ENCODE results near the gene SLC8B1. TPM values are rescaled to one million over a fixed set of nuclear protein-coding genes. Genes with fewer than 3 reads are reported as not detected.

SLC8B1 gene
- total and polyA plus RNA-seq, 9 of the 15 experiments (the other 6 are each of a cell fraction or from before 2014, with no cell fraction given): 0.86 to 34.1 (median 18.5) TPM

- TF ChIP-seq ZNF518B (CRISPR knock-in tag; IDR thresholded peaks at IDR 0.05) (no peak), HNRNPUL1 (IDR thresholded peaks at IDR 0.05; ENCODE audit: low read length) (no peak), GTF3C2 (IDR thresholded peaks at IDR 0.05; ENCODE audit: borderline replicate concordance, extremely low read depth, insufficient read length) (no peak), FOS (IDR thresholded peaks at IDR 0.05; ENCODE audit: extremely low read depth, insufficient read length) (no peak), MAX (CRISPR knock-in tag; IDR thresholded peaks at IDR 0.05) (peak; percentile 58), ZNF263 (CRISPR knock-in tag; IDR thresholded peaks at IDR 0.05; ENCODE audit: borderline replicate concordance) (peak; percentile 29; the same call in 1 of the 2 replicates), AFF1 (IDR thresholded peaks at IDR 0.05; ENCODE audit: low read depth in 1 of 2, partially characterized antibody in 2 of 2) (no peak), ARID3A (IDR thresholded peaks at IDR 0.05; ENCODE audit: borderline replicate concordance, low read depth, low read length) (no peak), BRCA1 (IDR thresholded peaks at IDR 0.05) (no peak), BRCA1 (CRISPR knock-in tag; IDR thresholded peaks at IDR 0.05) (no peak; the same call in 1 of the 2 replicates), ZNF224 (CRISPR knock-in tag; IDR thresholded peaks at IDR 0.05) (no peak), ARNT (IDR thresholded peaks at IDR 0.05) (no peak), C11orf30 (IDR thresholded peaks at IDR 0.05; ENCODE audit: low read depth) (no peak), NCOA1 (IDR thresholded peaks at IDR 0.05; ENCODE audit: low read depth) (no peak)
Measured at GRCh38 chr12:113358381-113359132, 23.6 kb upstream of the SLC8B1 start, which contains the start of gene PLBD2 (continued).

Data from K562 (cell line).